K562 (cell line): ENCODE measurements around the gene CD52. TPM values are rescaled to one million over a fixed set of nuclear protein-coding genes. Genes with fewer than 3 reads are reported as not detected.
"Not testable (repeated sequence)": the region's sequence is repeated elsewhere in the genome, so short reads cannot be mapped to it uniquely, and the experiment has no call there.

Experiments used
- ATAC-seq: fragments of 200-7000 bp; cut with Tn5 transposase; 3 replicates; pipeline ENCODE4 v1.9.1; 2020; ENCODE audit warnings: moderate library complexity
- BruUV-seq: library from RNA; stranded (reverse); fragments of 400-500 nt; replicated peaks from 2 replicates; lab custom pipeline; 2021; lab: Mats Ljungman, UMichigan
- CTCF ChIA-PET: fragments of 300-600 bp; formaldehyde crosslinking; extraction: SDS; loops from one replicate; lab custom pipeline; 2021; ENCODE audit warnings: low intra/inter-chr PET ratio; lab: Yijun Ruan, JAX
- POLR2A ChIA-PET: fragments of 300-600, 350-650 bp; sonication (Branson Sonifier 250); formaldehyde crosslinking; extraction: SDS; loops from one replicate; lab custom pipeline; 2021; ENCODE audit warnings: antibody characterized with exemption, inconsistent platforms; lab: Yijun Ruan, JAX
- DNase-seq, 4 experiments: peaks; one replicate each; pipeline versions ENCODE4 v3.0.0 to v3.0.0-alpha.2; 2011 to 2018; ENCODE audit warnings: low spot score in 3 of 4, mixed read lengths in 3 of 4; ENCODE audit errors: extremely low read depth in 1 of 4
- FAIRE-seq: peaks from 2 replicates; lab custom pipeline; 2011; peaks lifted over from hg19 to GRCh38; lab: Jason Lieb, UNC
- H2AFZ ChIP-seq: 2 replicates; pipeline ENCODE4 v1.6.0; 2011; ENCODE audit warnings: low read depth, low read length, control low read depth, inconsistent platforms
- H3K27ac ChIP-seq: fragments of 200-600 bp; 3 replicates; pipeline ENCODE4 v1.8.0; 2011; ENCODE audit warnings: low read depth, mild to moderate bottlenecking, control low read depth, inconsistent platforms, low read length, moderate library complexity, mixed read lengths; ENCODE audit errors: extremely low read depth
- H3K27me3 ChIP-seq, 2 experiments: fragments of 300-600 bp in 1 of 2; 2 replicates in 1 of 2; 3 replicates in 1 of 2; pipeline versions ENCODE4 v1.6.0 to v1.8.0; 2011; ENCODE audit warnings: inconsistent platforms in 2 of 2, low read length in 2 of 2, mild to moderate bottlenecking in 1 of 2, mixed read lengths in 1 of 2, moderate library complexity in 1 of 2; ENCODE audit not compliant: control insufficient read depth in 2 of 2, insufficient read depth in 2 of 2
- H3K36me3 ChIP-seq: fragments of 300-600 bp; 3 replicates; pipeline ENCODE4 v1.8.0; 2011; ENCODE audit warnings: mild to moderate bottlenecking, low read length, inconsistent platforms; ENCODE audit not compliant: control insufficient read depth, insufficient read depth
- H3K4me1 ChIP-seq, 2 experiments: fragments of 200-600 bp in 1 of 2; replicated peaks in 1 of 2; 2 replicates in 1 of 2; 3 replicates in 1 of 2; pipeline versions ENCODE4 v1.5.1 to v1.8.0; 2011; ENCODE audit warnings: inconsistent platforms in 2 of 2, low read length in 2 of 2, mild to moderate bottlenecking in 1 of 2, mixed read lengths in 1 of 2, moderate library complexity in 1 of 2; ENCODE audit not compliant: control insufficient read depth in 2 of 2, insufficient read depth in 2 of 2
- H3K4me2 ChIP-seq: 2 replicates; pipeline ENCODE4 v1.6.1; 2011; ENCODE audit warnings: low read length, control low read depth, inconsistent platforms, mixed read lengths; ENCODE audit not compliant: insufficient read depth
- H3K4me3 ChIP-seq: fragments of 200-600 bp; sonication (generic), shearing (Covaris generic); 2 replicates; pipeline ENCODE4 v1.5.1; 2016; ENCODE audit warnings: control low read depth, inconsistent platforms
- H3K79me2 ChIP-seq: fragments of 200-600 bp; 3 replicates; pipeline ENCODE4 v1.8.0; 2011; ENCODE audit warnings: low read length, inconsistent platforms; ENCODE audit not compliant: control insufficient read depth, insufficient read depth
- H3K9ac ChIP-seq, 2 experiments: 2 replicates each; pipeline versions ENCODE4 v1.6.0 to v1.6.1; 2011; ENCODE audit warnings: low read depth in 2 of 2, low read length in 2 of 2, control low read depth in 1 of 2, inconsistent platforms in 1 of 2, mild to moderate bottlenecking in 1 of 2, mixed read lengths in 1 of 2; ENCODE audit not compliant: insufficient read depth in 1 of 2
- H3K9me1 ChIP-seq: one replicate; pipeline ENCODE4 v1.6.0; 2011; ENCODE audit warnings: inconsistent platforms, mild to moderate bottlenecking, low read length, moderate library complexity; ENCODE audit not compliant: control insufficient read depth, insufficient read depth
- H3K9me3 ChIP-seq: replicated peaks from 2 replicates; pipeline ENCODE4 v1.5.1; 2011; ENCODE audit warnings: low read depth, low read length, inconsistent platforms; ENCODE audit not compliant: control insufficient read depth, insufficient read depth
- H4K20me1 ChIP-seq: replicated peaks from 2 replicates; pipeline ENCODE4 v1.6.1; 2011; ENCODE audit warnings: low read length, inconsistent platforms, mixed read lengths; ENCODE audit not compliant: control insufficient read depth, insufficient read depth
- ARNT ChIP-seq, 2 experiments: fragments of 450-650 bp; IDR thresholded peaks; 2 replicates each; pipeline ENCODE4 v1.6.1; 2016; ENCODE audit warnings: mild to moderate bottlenecking in 1 of 2
- BCOR ChIP-seq: fragments of 450-650 bp; IDR thresholded peaks from 2 replicates; pipeline ENCODE4 v1.6.1; 2016
- CBX2 ChIP-seq: fragments of 200-600 bp; sonication (generic); IDR thresholded peaks from one replicate; pipeline ENCODE4 v1.6.1; 2012; ENCODE audit warnings: mild to moderate bottlenecking, low read length, inconsistent platforms; ENCODE audit not compliant: insufficient read depth, poor library complexity, severe bottlenecking
- KDM1A ChIP-seq, 2 experiments: fragments of 450-650 bp; IDR thresholded peaks; 2 replicates each; pipeline ENCODE4 v1.6.1; 2016; ENCODE audit warnings: mild to moderate bottlenecking in 2 of 2
- KDM4B ChIP-seq, 2 experiments: fragments of 450-650 bp in 1 of 2; sonication (generic) in 1 of 2; IDR thresholded peaks; 2 replicates each; pipeline ENCODE4 v1.6.1; 2016 to 2017; ENCODE audit warnings: borderline replicate concordance in 2 of 2, antibody characterized with exemption in 1 of 2, low read depth in 1 of 2, mild to moderate bottlenecking in 1 of 2
- MLX ChIP-seq, 2 experiments: fragments of 450-650 bp in 1 of 2; sonication (generic) in 1 of 2; formaldehyde crosslinking; conservative IDR thresholded peaks; 2 replicates each; pipeline versions ENCODE4 v1.4.0 to v1.8.1; 2020 to 2022; ENCODE audit warnings: mild to moderate bottlenecking in 1 of 2, missing genetic modification reagents in 1 of 2
- MTA1 ChIP-seq: fragments of 450-650 bp; IDR thresholded peaks from 2 replicates; pipeline ENCODE4 v1.6.1; 2017; ENCODE audit warnings: borderline replicate concordance
- RBM34 ChIP-seq: fragments of 200-400 bp; formaldehyde crosslinking; IDR thresholded peaks from 2 replicates; pipeline ENCODE4 v1.6.1; 2018; ENCODE audit warnings: low read length, borderline replicate concordance; ENCODE audit not compliant: insufficient read depth
- TAF9B ChIP-seq: fragments of 450-650 bp; IDR thresholded peaks from 2 replicates; pipeline ENCODE4 v1.6.1; 2018; ENCODE audit warnings: mild to moderate bottlenecking; ENCODE audit not compliant: partially characterized antibody
- ZNF436 ChIP-seq: fragments of 250-450, 450-650 bp; sonication (Bioruptor Pico); formaldehyde crosslinking; IDR thresholded peaks from 2 replicates; pipeline ENCODE4 v1.7.0; 2020; ENCODE audit warnings: mild to moderate bottlenecking
- ZNF780A ChIP-seq: fragments of 250-450 bp; sonication (Bioruptor Pico); IDR thresholded peaks from 2 replicates; pipeline ENCODE4 v1.5.0; 2021; ENCODE audit warnings: mild to moderate bottlenecking
- WGBS: fragments of 100-300 bp; shearing (Covaris generic); methylation state at CpG from one replicate; pipeline ENCODE4 v1.1.6; 2016; ENCODE audit warnings: low coverage, mixed read lengths; ENCODE audit not compliant: insufficient coverage; ENCODE audit errors: missing lambda C conversion rate; 5-methylcytosine and 5-hydroxymethylcytosine counted together
- in situ Hi-C: fragments of 300-500 bp; cut with MboI; formaldehyde crosslinking; loops from 4 replicates; pipeline ENCODE4 v1.15.0; 2018; ENCODE audit warnings: inconsistent platforms, mixed read lengths
- intact Hi-C: fragments of 100-400 bp; cut with micrococcal nuclease; formaldehyde crosslinking; loops from 2 replicates; pipeline ENCODE4 v1.14.2; 2022
- polyA plus RNA-seq, 8 experiments: library from polyadenylated mRNA; depleted of rRNA in 4 of 8; stranded (reverse) in 5 of 8; unstranded in 3 of 8; fragments of >200 nt; fragmentation: Nextera tagmentation in 2 of 8; fragmentation: Illumina TruSeq in 1 of 8; extraction: Ambion mirVana in 2 of 8; extraction: Trizol in 1 of 8; gene quantifications; 2 replicates each; pipeline versions ENCODE4 v1.2.1 to v1.2.3, GENCODE V29; 2011 to 2014; ENCODE audit warnings: inconsistent platforms in 1 of 8, missing spikeins in 1 of 8
- total RNA-seq, 7 experiments: library from RNA; depleted of rRNA in 6 of 7; stranded (reverse); fragments of >200 nt in 6 of 7; fragmentation: Illumina TruSeq in 2 of 7; extraction: Trizol in 2 of 7; gene quantifications; 2 replicates each; pipeline versions ENCODE4 v1.2.1 to v1.2.3, GENCODE V29; 2011 to 2021; ENCODE audit warnings: low replicate concordance in 1 of 7

CD52 gene
- total and polyA plus RNA-seq, 9 of the 15 experiments (the other 6 are each of a cell fraction or from before 2014, with no cell fraction given): 34.9 to 488 (median 173) TPM

- POLR2A ChIA-PET: no interaction called here
- CTCF ChIA-PET: no interaction called here
- intact Hi-C loops (no loop called here), in situ Hi-C loops (no loop called here)
- no peaks in the 10 kb centered on the region for H3K9me1 ChIP-seq
- H3K9me3 ChIP-seq: no peaks in the 10 kb centered on the region
- DNase-seq: no peak
- BruUV-seq: no TSS peak
- H3K27ac ChIP-seq: no peak overlapping the region
- H3K36me3 ChIP-seq: peaks cover 11% of the 10 kb centered on the region; the same call in 1 of the 3 replicates
- H3K9ac ChIP-seq: peak overlapping the region in 1 of 2 experiments; percentile 26; a peak in 1 of 4 replicates
- no peak overlapping the region for H3K4me2 ChIP-seq
- no peak overlapping the region for H2AFZ ChIP-seq
- no peaks in the 10 kb centered on the region for H3K27me3 ChIP-seq
- no peak for FAIRE-seq
- peaks cover 29 to 56% of the 10 kb centered on the region in 2 experiments for H3K4me1 ChIP-seq
- no peak for ATAC-seq
- H4K20me1 ChIP-seq: no peaks in the 10 kb centered on the region
- TF ChIP-seq CBX2 (no peak), BCOR (peak; percentile 50; the same call in 1 of the 2 replicates), RBM34 (no peak), KDM4B (IDR thresholded peaks at IDR 0.05; ENCODE audit: borderline replicate concordance in 2 of 2, low read depth in 1 of 2) (no peak), MTA1 (no peak), TAF9B (no peak), ARNT (IDR thresholded peaks at IDR 0.05) (no peak), KDM1A (IDR thresholded peaks at IDR 0.05) (peak; percentile 6 to 21; a peak in 1 of 4 replicates), MLX (CRISPR knock-in tag; conservative IDR thresholded peaks at IDR 0.05) (no peak), ZNF780A (CRISPR knock-in tag) (no peak), ZNF436 (CRISPR knock-in tag) (no peak)
- no peak overlapping the region for H3K4me3 ChIP-seq
- WGBS: 67% methylated on average over 4 of the region's 4 CpGs
- H3K79me2 ChIP-seq: no peaks in the 10 kb centered on the region
Measured at GRCh38 chr1:26291939-26292338, 25.8 kb upstream of the CD52 start.

DNA sequence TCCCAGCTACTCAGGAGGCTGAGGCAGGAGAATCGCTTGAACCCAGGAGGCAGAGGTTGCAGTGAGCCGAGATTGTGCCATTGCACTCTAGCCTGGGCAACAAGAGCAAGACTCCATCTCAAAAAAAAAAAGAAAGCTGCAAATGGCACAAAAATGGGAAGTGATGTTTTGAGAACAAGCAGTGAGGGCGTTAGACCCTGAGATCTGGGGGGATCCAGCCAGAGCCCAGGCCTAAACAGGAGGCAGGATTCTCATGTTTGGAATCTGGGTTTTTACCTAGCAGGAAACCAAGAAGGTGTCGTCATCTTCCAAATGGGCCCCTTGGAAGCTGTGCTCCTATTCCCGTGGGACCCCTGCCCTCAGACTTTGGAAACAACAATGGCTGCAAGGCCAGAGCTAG is 25.0 kb upstream of the CD52 start:
- H3K9ac ChIP-seq, H3K27me3 ChIP-seq, H3K79me2 ChIP-seq, H2AFZ ChIP-seq, ATAC-seq, CTCF ChIA-PET, intact Hi-C loops, in situ Hi-C loops, BruUV-seq, H3K27ac ChIP-seq, H3K4me3 ChIP-seq, H4K20me1 ChIP-seq, H3K9me3 ChIP-seq, H3K4me2 ChIP-seq, H3K9me1 ChIP-seq, FAIRE-seq, DNase-seq: not testable (repeated sequence)
- Histone ChIP-seq H3K4me1 (peaks cover 21 to 55% of the 10 kb centered on the region in 2 experiments; a peak in 4 of 5 replicates), H3K36me3 (peaks cover 19% of the 10 kb centered on the region; the same call in 1 of the 3 replicates)
- 81% methylated on average over 3 of the region's 5 CpGs for WGBS
- POLR2A ChIA-PET: interaction anchor here (1.3 kb wide), 1 partner anchor 8 kb away, joined by 5 read pairs; no protein-coding TSS in a partner anchor
